Activated CD4-positive, alpha-beta T cell treated with anti-CD3 and anti-CD28 coated beads, Interleukin-10, Interleukin-2, amounts not matched to agents 100 ng/mL and 50 ng/mL, durations not matched to agents 16 hours and 8 hours (primary cell): ENCODE results near the gene DMTF1.
"Not testable (repeated sequence)": the region's sequence is repeated elsewhere in the genome, so short reads cannot be mapped to it uniquely, and the experiment has no call there.

ENCODE experiments used
- DNase-seq: peaks from one replicate; pipeline ENCODE4 v3.0.0-alpha.2; 2020

The DMTF1 gene

DNA sequence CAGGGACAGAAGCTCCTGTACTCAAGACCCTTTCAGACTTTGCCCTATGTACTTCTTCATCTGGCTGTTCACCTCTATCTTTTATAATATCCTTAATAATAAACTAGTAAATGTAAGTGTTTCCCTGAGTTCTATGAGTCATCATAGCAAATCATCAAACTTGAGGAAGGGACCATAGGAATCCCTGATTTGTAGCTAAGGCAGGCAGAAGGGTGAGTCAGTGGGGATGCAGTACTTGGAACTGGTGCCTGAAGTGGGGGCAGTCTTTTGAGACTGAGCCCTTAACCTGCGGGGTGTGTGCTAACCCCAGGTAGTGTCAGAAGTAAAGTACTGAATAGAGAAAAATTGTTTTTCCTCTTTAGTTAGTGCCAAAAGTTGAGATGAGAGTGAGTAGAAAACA is 73.4 kb downstream of the DMTF1 start:
- DNase-seq: no peak

DNA sequence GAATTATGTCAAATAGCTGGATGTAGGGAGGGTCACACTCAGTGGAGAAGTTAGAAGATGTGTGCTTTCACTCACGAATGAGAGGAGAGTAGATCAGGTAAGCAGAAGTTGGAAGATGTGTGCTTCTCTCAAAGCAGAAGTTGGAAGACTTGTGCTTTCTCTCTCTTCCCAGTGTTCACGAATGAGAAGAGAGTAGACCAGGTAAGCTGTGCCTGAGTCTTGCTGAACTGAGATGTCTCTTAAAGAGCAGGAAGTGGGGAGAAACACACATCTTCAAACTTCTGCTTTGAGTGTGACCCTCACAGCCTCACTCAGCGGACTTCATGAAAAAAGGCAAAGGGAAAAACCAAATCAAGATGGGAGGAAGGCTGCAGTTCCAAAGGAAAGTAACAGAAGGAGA is 74.2 kb downstream of the DMTF1 start:
- DNase-seq: peak; percentile 26

DNA sequence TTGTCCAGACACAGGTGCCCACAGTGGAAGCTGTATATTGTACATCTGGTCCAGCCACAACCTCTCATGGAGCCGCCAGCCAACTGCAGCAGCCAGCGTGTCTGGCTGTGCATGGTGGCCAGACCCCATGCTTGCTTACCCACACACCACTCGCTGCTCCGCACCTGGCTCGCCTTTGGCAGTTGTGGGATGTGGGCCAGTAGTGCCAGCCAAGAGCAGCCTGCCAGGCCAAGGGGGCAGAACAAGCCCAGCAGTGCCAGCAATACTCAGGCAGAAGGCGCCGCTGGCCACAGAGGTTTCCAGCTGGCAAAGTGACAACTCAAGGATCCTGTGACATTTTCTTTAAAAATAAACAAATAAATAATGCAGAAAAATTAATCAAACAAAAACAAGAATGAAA is 79.0 kb downstream of the DMTF1 start:
- no peak for DNase-seq

DNA sequence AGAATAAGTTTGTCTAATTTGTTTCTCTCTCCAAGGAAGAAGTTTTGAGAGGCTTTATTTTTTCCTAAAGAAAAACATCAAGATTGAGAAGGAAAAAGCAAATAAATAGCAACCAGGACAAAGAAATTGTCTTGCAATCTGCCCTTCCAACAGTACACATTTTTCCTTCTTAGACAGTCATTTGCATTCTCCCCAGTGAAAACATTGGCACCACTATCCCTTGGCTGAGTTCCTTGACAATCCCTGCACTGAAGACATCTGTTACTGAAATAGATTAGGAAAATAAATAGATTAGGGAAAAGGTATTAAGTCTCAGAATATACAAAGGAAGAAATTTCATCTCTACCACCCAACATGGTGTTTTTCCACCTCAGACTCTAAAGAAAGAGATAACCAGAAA is 79.5 kb downstream of the DMTF1 start:
- DNase-seq: no peak

DNA sequence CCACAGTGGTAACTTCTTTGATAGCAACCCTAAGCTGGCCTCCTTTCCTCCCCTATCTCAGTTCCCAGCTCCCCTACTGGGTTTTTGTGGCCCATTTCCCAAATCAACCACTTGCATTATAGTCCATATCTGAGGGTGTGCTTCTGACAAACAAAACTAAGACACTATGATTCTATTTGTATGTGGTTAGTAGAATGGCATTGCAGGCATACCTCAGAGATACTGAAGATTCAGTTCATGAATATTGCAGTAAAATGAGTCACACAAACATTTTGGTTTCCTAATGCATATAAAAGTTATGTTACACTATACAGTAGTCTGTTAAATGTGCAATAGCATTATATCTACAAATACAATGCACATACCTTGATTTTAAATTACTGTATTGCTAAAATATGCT is 82.7 kb downstream of the DMTF1 start:
- no peak for DNase-seq

DNA sequence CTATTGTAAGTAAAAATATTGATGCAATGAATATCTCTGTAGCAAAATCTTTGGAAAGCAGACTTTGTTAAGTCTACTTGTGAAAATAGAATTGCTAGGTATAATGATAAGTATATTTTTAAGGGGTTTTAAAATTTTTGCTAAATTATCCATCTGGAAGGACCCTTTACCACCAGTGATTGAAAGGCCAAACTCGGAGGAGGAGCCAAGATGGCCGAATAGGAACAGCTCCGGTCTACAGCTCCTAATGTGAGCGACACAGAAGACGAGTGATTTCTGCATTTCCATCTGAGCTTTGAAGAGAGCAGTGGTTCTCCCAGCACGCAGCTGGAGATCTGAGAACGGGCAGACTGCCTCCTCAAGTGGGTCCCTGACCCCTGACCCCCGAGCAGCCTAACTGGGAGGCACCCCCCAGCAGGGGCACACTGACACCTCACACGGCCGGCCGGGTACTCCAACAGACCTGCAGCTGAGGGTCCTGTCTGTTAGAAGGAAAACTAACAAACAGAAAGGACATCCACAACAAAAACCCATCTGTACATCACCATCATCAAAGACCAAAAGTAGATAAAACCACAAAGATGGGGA is 86.3 kb downstream of the DMTF1 start:
- DNase-seq: not testable (repeated sequence)

DNA sequence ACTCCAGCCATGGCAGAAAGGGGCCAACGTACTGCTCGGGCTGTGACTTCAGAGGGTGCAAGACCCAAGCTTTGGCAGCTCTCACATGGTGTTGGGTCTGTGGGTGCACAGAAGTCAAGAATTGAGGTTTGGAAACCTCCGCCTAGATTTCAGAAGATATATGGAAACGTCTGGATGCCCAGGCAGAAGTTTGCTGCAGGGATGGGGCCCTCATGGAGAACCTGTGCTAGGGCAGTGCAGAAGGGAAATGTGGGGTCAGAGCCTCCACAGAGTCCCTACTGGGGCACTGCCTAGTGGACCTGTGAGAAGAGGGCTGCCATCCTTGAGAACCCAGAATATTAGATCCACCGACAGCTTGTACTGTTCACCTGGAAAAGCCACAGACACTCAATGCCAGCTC is 93.4 kb downstream of the DMTF1 start:
- DNase-seq: not testable (repeated sequence)
